ENCODE data around the gene DDX3X. TPM values are rescaled to one million over a fixed set of nuclear protein-coding genes. Genes with fewer than 3 reads are reported as not detected.

Gene DDX3X
- polyA plus RNA-seq, 1 donor (not counting 4 experiments of a cell fraction or from before 2014, with no cell fraction given), result 127 TPM

GRCh38 chrX:41337140-41337539 is 3.2 kb downstream of the DDX3X start:
- Histone ChIP-seq H4K20me1 (ENCODE audit: control insufficient read depth, extremely low read depth, insufficient read depth, low read length) (peaks cover 58% of the 10 kb centered on the region), H3K36me3 (ENCODE audit: control insufficient read depth in 2 of 2, extremely low read depth in 1 of 2, insufficient read depth in 2 of 2, low read length in 2 of 2) (peaks cover 9 to 37% of the 10 kb centered on the region in 2 experiments), H3K27me3 (ENCODE audit: control insufficient read depth, extremely low read depth, insufficient read depth, low read length) (no peaks in the 10 kb centered on the region), H2AFZ (ENCODE audit: control insufficient read depth, low read length) (no peak overlapping the region), H3K4me3 (ENCODE audit: control insufficient read depth in 2 of 3, extremely low read depth in 1 of 3, insufficient read depth in 2 of 3, low read depth in 1 of 3, low read length in 3 of 3) (peak overlapping the region; percentile 87 to 99 (median 99)), H3K27ac (ENCODE audit: control insufficient read depth, insufficient read depth, low read length) (no peak overlapping the region), H3K79me2 (ENCODE audit: control insufficient read depth, insufficient read depth, low read length) (peaks cover 81% of the 10 kb centered on the region), H3K4me2 (ENCODE audit: control insufficient read depth, extremely low read depth, insufficient read depth, low read depth, low read length) (peak overlapping the region; percentile 96), H3K9ac (ENCODE audit: control insufficient read depth, extremely low read depth, insufficient read depth, low read length) (peak overlapping the region; percentile 22), H3K4me1 (ENCODE audit: control insufficient read depth, extremely low read depth, insufficient read depth, low read length) (peaks cover 22% of the 10 kb centered on the region), H3K9me1 (ENCODE audit: control insufficient read depth, extremely low read depth, insufficient read depth, low read length) (peaks cover 4% of the 10 kb centered on the region), H3K9me3 (ENCODE audit: control insufficient read depth, low read depth, low read length) (no peaks in the 10 kb centered on the region)
- DNase-seq (ENCODE audit: low read depth, low spot score) (no peak), FAIRE-seq (no peak)
- dilution Hi-C loops (cut with MboI; ENCODE audit: extremely low pct_ligation_motif_present, low sequenced_read_pairs), result no loop called here
- no peak for TF ChIP-seq EZH2 (IDR thresholded peaks at IDR 0.05; ENCODE audit: low read length)
- TF ChIP-seq, protein P1, sequence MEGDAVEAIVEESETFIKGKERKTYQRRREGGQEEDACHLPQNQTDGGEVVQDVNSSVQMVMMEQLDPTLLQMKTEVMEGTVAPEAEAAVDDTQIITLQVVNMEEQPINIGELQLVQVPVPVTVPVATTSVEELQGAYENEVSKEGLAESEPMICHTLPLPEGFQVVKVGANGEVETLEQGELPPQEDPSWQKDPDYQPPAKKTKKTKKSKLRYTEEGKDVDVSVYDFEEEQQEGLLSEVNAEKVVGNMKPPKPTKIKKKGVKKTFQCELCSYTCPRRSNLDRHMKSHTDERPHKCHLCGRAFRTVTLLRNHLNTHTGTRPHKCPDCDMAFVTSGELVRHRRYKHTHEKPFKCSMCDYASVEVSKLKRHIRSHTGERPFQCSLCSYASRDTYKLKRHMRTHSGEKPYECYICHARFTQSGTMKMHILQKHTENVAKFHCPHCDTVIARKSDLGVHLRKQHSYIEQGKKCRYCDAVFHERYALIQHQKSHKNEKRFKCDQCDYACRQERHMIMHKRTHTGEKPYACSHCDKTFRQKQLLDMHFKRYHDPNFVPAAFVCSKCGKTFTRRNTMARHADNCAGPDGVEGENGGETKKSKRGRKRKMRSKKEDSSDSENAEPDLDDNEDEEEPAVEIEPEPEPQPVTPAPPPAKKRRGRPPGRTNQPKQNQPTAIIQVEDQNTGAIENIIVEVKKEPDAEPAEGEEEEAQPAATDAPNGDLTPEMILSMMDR (optimal IDR thresholded peaks at IDR 0.05 in 1 of 3, IDR thresholded peaks at IDR 0.05 in 1 of 3, conservative IDR thresholded peaks at IDR 0.05 in 1 of 3; ENCODE audit: extremely low read depth in 1 of 3, insufficient read depth in 2 of 3, low read length in 3 of 3), result no peak

- H3K9me1 ChIP-seq (ENCODE audit: control insufficient read depth, extremely low read depth, insufficient read depth, low read length), result peaks cover 4% of the 10 kb centered on the region
Measured at GRCh38 chrX:41338436-41338835, 4.5 kb downstream of the DDX3X start.

More at GRCh38 chrX:41338436-41338835, 4.5 kb downstream of the DDX3X start:
- peaks cover 20% of the 10 kb centered on the region for H3K4me1 ChIP-seq (ENCODE audit: control insufficient read depth, extremely low read depth, insufficient read depth, low read length)
- H3K9ac ChIP-seq (ENCODE audit: control insufficient read depth, extremely low read depth, insufficient read depth, low read length), result no peak overlapping the region
- no peak overlapping the region for H3K27ac ChIP-seq (ENCODE audit: control insufficient read depth, insufficient read depth, low read length)
- TF ChIP-seq, protein P1 (optimal IDR thresholded peaks at IDR 0.05 in 1 of 3, IDR thresholded peaks at IDR 0.05 in 1 of 3, conservative IDR thresholded peaks at IDR 0.05 in 1 of 3; ENCODE audit: extremely low read depth in 1 of 3, insufficient read depth in 2 of 3, low read length in 3 of 3), result no peak
- no peak for TF ChIP-seq EZH2 (IDR thresholded peaks at IDR 0.05; ENCODE audit: low read length)
- no peak overlapping the region for H3K4me2 ChIP-seq (ENCODE audit: control insufficient read depth, extremely low read depth, insufficient read depth, low read depth, low read length)
- no peak for DNase-seq (ENCODE audit: low read depth, low spot score)
- peaks cover 16 to 47% of the 10 kb centered on the region in 2 experiments for H3K36me3 ChIP-seq (ENCODE audit: control insufficient read depth in 2 of 2, extremely low read depth in 1 of 2, insufficient read depth in 2 of 2, low read length in 2 of 2)
- H3K27me3 ChIP-seq (ENCODE audit: control insufficient read depth, extremely low read depth, insufficient read depth, low read length), result no peaks in the 10 kb centered on the region
- H3K79me2 ChIP-seq (ENCODE audit: control insufficient read depth, insufficient read depth, low read length), result peaks cover 88% of the 10 kb centered on the region
- H2AFZ ChIP-seq (ENCODE audit: control insufficient read depth, low read length), result no peak overlapping the region
- no peak for FAIRE-seq
- dilution Hi-C loops (cut with MboI; ENCODE audit: extremely low pct_ligation_motif_present, low sequenced_read_pairs), result no loop called here
- H3K9me3 ChIP-seq (ENCODE audit: control insufficient read depth, low read depth, low read length), result no peaks in the 10 kb centered on the region
- H3K4me3 ChIP-seq (ENCODE audit: control insufficient read depth in 2 of 3, extremely low read depth in 1 of 3, insufficient read depth in 2 of 3, low read depth in 1 of 3, low read length in 3 of 3), result no peak overlapping the region
- peaks cover 65% of the 10 kb centered on the region for H4K20me1 ChIP-seq (ENCODE audit: control insufficient read depth, extremely low read depth, insufficient read depth, low read length)

Measured in keratinocyte (primary cell).